ENCODE measurements around the gene RPL14. TPM values are rescaled to one million over a fixed set of nuclear protein-coding genes. Genes with fewer than 3 reads are reported as not detected.

The RPL14 gene
- total RNA-seq, 1 donor = 236 TPM

GRCh38 chr3:40502034-40502433 is 44.9 kb downstream of the RPL14 start:
- no peak for TF ChIP-seq CTCF (IDR thresholded peaks at IDR 0.05; ENCODE audit: extremely low read depth, low read depth, low read length)

GRCh38 chr3:40504636-40505430 is 47.7 kb downstream of the RPL14 start:
- peak; percentile 91 for DNase-seq (ENCODE audit: insufficient read length, low spot score, missing footprints)
- no peak overlapping the region for H2AFZ ChIP-seq (ENCODE audit: low read length)
- peak overlapping the region; percentile 70 for H3K4me2 ChIP-seq (ENCODE audit: insufficient read depth, low read length)
- H3K79me2 ChIP-seq (ENCODE audit: insufficient read depth, low read length) = no peaks in the 10 kb centered on the region
- no peaks in the 10 kb centered on the region for H3K9me3 ChIP-seq (ENCODE audit: low read depth, low read length)
- no peak for TF ChIP-seq CTCF (IDR thresholded peaks at IDR 0.05; ENCODE audit: extremely low read depth, low read depth, low read length)
- H3K27ac ChIP-seq (ENCODE audit: low read depth, low read length) = peak overlapping the region; percentile 86
- no peaks in the 10 kb centered on the region for H3K27me3 ChIP-seq (ENCODE audit: insufficient read depth, low read length)
- no peaks in the 10 kb centered on the region for H4K20me1 ChIP-seq (ENCODE audit: insufficient read depth, low read length)
- H3K4me3 ChIP-seq (ENCODE audit: insufficient read depth, low read length) = no peak overlapping the region
- H3K36me3 ChIP-seq (ENCODE audit: insufficient read depth, low read length) = no peaks in the 10 kb centered on the region
- H3K4me1 ChIP-seq (ENCODE audit: insufficient read depth, low read length) = peaks cover 21% of the 10 kb centered on the region

More at GRCh38 chr3:40502034-40502433, 44.9 kb downstream of the RPL14 start:
- Histone ChIP-seq H4K20me1 (ENCODE audit: insufficient read depth, low read length) (no peaks in the 10 kb centered on the region), H3K4me2 (ENCODE audit: insufficient read depth, low read length) (no peak overlapping the region), H2AFZ (ENCODE audit: low read length) (no peak overlapping the region), H3K27me3 (ENCODE audit: insufficient read depth, low read length) (no peaks in the 10 kb centered on the region), H3K79me2 (ENCODE audit: insufficient read depth, low read length) (no peaks in the 10 kb centered on the region), H3K4me3 (ENCODE audit: insufficient read depth, low read length) (no peak overlapping the region), H3K4me1 (ENCODE audit: insufficient read depth, low read length) (peaks cover 21% of the 10 kb centered on the region), H3K27ac (ENCODE audit: low read depth, low read length) (no peak overlapping the region), H3K9me3 (ENCODE audit: low read depth, low read length) (no peaks in the 10 kb centered on the region), H3K36me3 (ENCODE audit: insufficient read depth, low read length) (no peaks in the 10 kb centered on the region)
- DNase-seq (ENCODE audit: insufficient read length, low spot score, missing footprints) = no peak

- TF ChIP-seq CTCF (IDR thresholded peaks at IDR 0.05; ENCODE audit: extremely low read depth, low read depth, low read length) = peak; percentile 15
- DNase-seq (ENCODE audit: insufficient read length, low spot score, missing footprints) = no peak
Observed at GRCh38 chr3:40505599-40506462, 48.7 kb downstream of the RPL14 start, which contains the start of gene ZNF620. ZNF620 (plus strand) TSS chr3:40506039; CDS start chr3:40506353, 314 bp downstream.

More at GRCh38 chr3:40505599-40506462, 48.7 kb downstream of the RPL14 start, which contains the start of gene ZNF620:
- H3K9me3 ChIP-seq (ENCODE audit: low read depth, low read length) = no peaks in the 10 kb centered on the region
- H2AFZ ChIP-seq (ENCODE audit: low read length) = peak within 1 kb of the TSS; percentile 91
- peak within 1 kb of the TSS; percentile 86 for H3K27ac ChIP-seq (ENCODE audit: low read depth, low read length)
- H3K79me2 ChIP-seq (ENCODE audit: insufficient read depth, low read length) = no peaks in the 10 kb centered on the region
- no peaks in the 10 kb centered on the region for H3K36me3 ChIP-seq (ENCODE audit: insufficient read depth, low read length)
- H3K4me3 ChIP-seq (ENCODE audit: insufficient read depth, low read length) = peak within 1 kb of the TSS; percentile 78
- H3K27me3 ChIP-seq (ENCODE audit: insufficient read depth, low read length) = no peaks in the 10 kb centered on the region
- H4K20me1 ChIP-seq (ENCODE audit: insufficient read depth, low read length) = no peaks in the 10 kb centered on the region
- peaks cover 21% of the 10 kb centered on the region for H3K4me1 ChIP-seq (ENCODE audit: insufficient read depth, low read length)
- peak within 1 kb of the TSS; percentile 70 for H3K4me2 ChIP-seq (ENCODE audit: insufficient read depth, low read length)

All from osteoblast (primary cell).